Keratinocyte (primary cell): Measurements from ENCODE around the gene EDDM13. TPM values are rescaled to one million over a fixed set of nuclear protein-coding genes. Genes with fewer than 3 reads are reported as not detected.

ENCODE experiments used
- DNase-seq: peaks from one replicate; pipeline ENCODE4 v3.0.0-alpha.2; 2011; ENCODE audit warnings: low read depth, missing footprints, low spot score
- FAIRE-seq: peaks from 2 replicates; lab custom pipeline; 2011; peaks lifted over from hg19 to GRCh38; lab: Jason Lieb, UNC
- H2AFZ ChIP-seq: 2 replicates; pipeline ENCODE4 v1.6.0; 2012; ENCODE audit warnings: low read length, control low read depth, inconsistent platforms; ENCODE audit not compliant: control insufficient read depth
- H3K27ac ChIP-seq: 2 replicates; pipeline ENCODE4 v1.5.1; 2011; ENCODE audit warnings: low read length; ENCODE audit not compliant: control insufficient read depth, insufficient read depth
- H3K27me3 ChIP-seq: 3 replicates; pipeline ENCODE4 v1.6.0; 2011; ENCODE audit warnings: low read length; ENCODE audit not compliant: control insufficient read depth, insufficient read depth; ENCODE audit errors: extremely low read depth
- H3K36me3 ChIP-seq, 2 experiments: 2 replicates in 1 of 2; 3 replicates in 1 of 2; pipeline ENCODE4 v1.5.1; 2011; ENCODE audit warnings: low read length in 2 of 2, mild to moderate bottlenecking in 1 of 2; ENCODE audit not compliant: control insufficient read depth in 2 of 2, insufficient read depth in 2 of 2; ENCODE audit errors: extremely low read depth in 1 of 2
- H3K4me1 ChIP-seq: 3 replicates; pipeline ENCODE4 v1.5.1; 2011; ENCODE audit warnings: low read length; ENCODE audit not compliant: control insufficient read depth, insufficient read depth; ENCODE audit errors: extremely low read depth
- H3K4me2 ChIP-seq: 3 replicates; pipeline ENCODE4 v1.6.0; 2011; ENCODE audit warnings: low read depth, low read length; ENCODE audit not compliant: control insufficient read depth, insufficient read depth; ENCODE audit errors: extremely low read depth
- H3K4me3 ChIP-seq, 3 experiments: fragments of 200-600 bp in 1 of 3; sonication (generic) in 1 of 3; 2 replicates in 2 of 3; 3 replicates in 1 of 3; pipeline ENCODE4 v1.5.1; 2011 to 2016; ENCODE audit warnings: low read length in 3 of 3, mild to moderate bottlenecking in 3 of 3, control low read depth in 2 of 3, inconsistent platforms in 1 of 3, low read depth in 1 of 3, mixed read lengths in 1 of 3, mixed run types in 1 of 3, moderate library complexity in 1 of 3; ENCODE audit not compliant: control insufficient read depth in 2 of 3, insufficient read depth in 2 of 3; ENCODE audit errors: extremely low read depth in 1 of 3
- H3K79me2 ChIP-seq: 2 replicates; pipeline ENCODE4 v1.6.0; 2012; ENCODE audit warnings: low read length; ENCODE audit not compliant: control insufficient read depth, insufficient read depth
- H3K9ac ChIP-seq: 3 replicates; pipeline ENCODE4 v1.6.0; 2011; ENCODE audit warnings: low read length; ENCODE audit not compliant: control insufficient read depth, insufficient read depth; ENCODE audit errors: extremely low read depth
- H3K9me1 ChIP-seq: 3 replicates; pipeline ENCODE4 v1.6.0; 2011; ENCODE audit warnings: low read length; ENCODE audit not compliant: control insufficient read depth, insufficient read depth; ENCODE audit errors: extremely low read depth
- H3K9me3 ChIP-seq: 2 replicates; pipeline ENCODE4 v1.5.1; 2012; ENCODE audit warnings: low read depth, low read length; ENCODE audit not compliant: control insufficient read depth
- H4K20me1 ChIP-seq: 3 replicates; pipeline ENCODE4 v1.6.0; 2011; ENCODE audit warnings: low read length; ENCODE audit not compliant: control insufficient read depth, insufficient read depth; ENCODE audit errors: extremely low read depth
- EZH2 ChIP-seq: IDR thresholded peaks from one replicate; pipeline ENCODE4 v1.6.1; 2012; ENCODE audit warnings: inconsistent platforms, mild to moderate bottlenecking, low read length, moderate library complexity
- dilution Hi-C: fragments of 300-500 bp; cut with MboI; formaldehyde crosslinking; loops from one replicate; pipeline ENCODE4 v1.7.0; 2020; ENCODE audit warnings: low sequenced_read_pairs; ENCODE audit not compliant: extremely low pct_ligation_motif_present
- polyA plus RNA-seq, 5 experiments: library from polyadenylated mRNA; depleted of rRNA in 3 of 5; stranded (reverse) in 3 of 5; stranded (forward) in 1 of 5; unstranded in 1 of 5; fragments of >200 nt; gene quantifications; 1 replicate in 1 of 5; 2 replicates in 3 of 5; 3 replicates in 1 of 5; pipeline versions ENCODE4 v1.2.1 to v1.2.3, GENCODE V29; 2011 to 2012; ENCODE audit warnings: missing spikeins in 2 of 5, low read depth in 1 of 5, low replicate concordance in 1 of 5
- TF ChIP-seq, protein P1 (sequence below), 3 experiments: IDR thresholded peaks in 1 of 3; conservative IDR thresholded peaks in 1 of 3; optimal IDR thresholded peaks in 1 of 3; 2 replicates in 2 of 3; 3 replicates in 1 of 3; pipeline versions ENCODE3 to v1.5.1; 2011; ENCODE audit warnings: low read length in 3 of 3, mild to moderate bottlenecking in 3 of 3, moderate library complexity in 2 of 3, control low read depth in 1 of 3, inconsistent platforms in 1 of 3; ENCODE audit not compliant: insufficient read depth in 2 of 3; ENCODE audit errors: extremely low read depth in 1 of 3

The EDDM13 gene
- polyA plus RNA-seq, 1 donor (not counting 4 experiments of a cell fraction or from before 2014, with no cell fraction given) = 6.1 TPM

DNA sequence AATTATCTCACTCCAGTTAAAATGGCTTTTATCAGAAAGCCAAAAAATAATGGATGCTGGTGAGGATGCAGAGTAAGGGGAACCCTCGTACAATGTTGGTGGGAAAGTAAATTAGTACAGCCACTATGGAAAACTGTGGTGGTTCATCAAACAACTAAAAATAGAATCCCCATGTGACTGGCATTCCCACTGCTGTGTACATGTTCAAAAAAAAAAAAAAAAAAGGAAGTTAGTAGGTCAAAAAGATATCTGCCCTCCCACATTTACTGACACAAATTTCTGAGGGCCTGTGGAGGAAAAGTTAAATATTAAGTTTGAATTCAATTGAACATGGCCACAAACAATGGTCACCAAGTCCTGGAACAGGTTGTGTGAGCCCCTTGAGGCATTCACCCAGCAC, 51.9 kb downstream of the EDDM13 start:
- no peaks in the 10 kb centered on the region for H3K36me3 ChIP-seq
- TF ChIP-seq EZH2 = no peak
- TF ChIP-seq, protein P1, sequence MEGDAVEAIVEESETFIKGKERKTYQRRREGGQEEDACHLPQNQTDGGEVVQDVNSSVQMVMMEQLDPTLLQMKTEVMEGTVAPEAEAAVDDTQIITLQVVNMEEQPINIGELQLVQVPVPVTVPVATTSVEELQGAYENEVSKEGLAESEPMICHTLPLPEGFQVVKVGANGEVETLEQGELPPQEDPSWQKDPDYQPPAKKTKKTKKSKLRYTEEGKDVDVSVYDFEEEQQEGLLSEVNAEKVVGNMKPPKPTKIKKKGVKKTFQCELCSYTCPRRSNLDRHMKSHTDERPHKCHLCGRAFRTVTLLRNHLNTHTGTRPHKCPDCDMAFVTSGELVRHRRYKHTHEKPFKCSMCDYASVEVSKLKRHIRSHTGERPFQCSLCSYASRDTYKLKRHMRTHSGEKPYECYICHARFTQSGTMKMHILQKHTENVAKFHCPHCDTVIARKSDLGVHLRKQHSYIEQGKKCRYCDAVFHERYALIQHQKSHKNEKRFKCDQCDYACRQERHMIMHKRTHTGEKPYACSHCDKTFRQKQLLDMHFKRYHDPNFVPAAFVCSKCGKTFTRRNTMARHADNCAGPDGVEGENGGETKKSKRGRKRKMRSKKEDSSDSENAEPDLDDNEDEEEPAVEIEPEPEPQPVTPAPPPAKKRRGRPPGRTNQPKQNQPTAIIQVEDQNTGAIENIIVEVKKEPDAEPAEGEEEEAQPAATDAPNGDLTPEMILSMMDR (optimal IDR thresholded peaks at IDR 0.05 in 1 of 3, IDR thresholded peaks at IDR 0.05 in 1 of 3, conservative IDR thresholded peaks at IDR 0.05 in 1 of 3; ENCODE audit: extremely low read depth in 1 of 3, insufficient read depth in 2 of 3, low read length in 3 of 3) = no peak
- no peak overlapping the region for H2AFZ ChIP-seq
- dilution Hi-C loops = no loop called here
- no peak overlapping the region for H3K9ac ChIP-seq
- no peak overlapping the region for H3K27ac ChIP-seq
- no peaks in the 10 kb centered on the region for H3K4me1 ChIP-seq
- H3K4me2 ChIP-seq = no peak overlapping the region
- DNase-seq (no peak), FAIRE-seq (no peak)
- no peaks in the 10 kb centered on the region for H4K20me1 ChIP-seq
- no peaks in the 10 kb centered on the region for H3K9me1 ChIP-seq
- H3K9me3 ChIP-seq = no peaks in the 10 kb centered on the region
- no peak overlapping the region for H3K4me3 ChIP-seq
- H3K79me2 ChIP-seq = no peaks in the 10 kb centered on the region
- H3K27me3 ChIP-seq = no peaks in the 10 kb centered on the region

DNA sequence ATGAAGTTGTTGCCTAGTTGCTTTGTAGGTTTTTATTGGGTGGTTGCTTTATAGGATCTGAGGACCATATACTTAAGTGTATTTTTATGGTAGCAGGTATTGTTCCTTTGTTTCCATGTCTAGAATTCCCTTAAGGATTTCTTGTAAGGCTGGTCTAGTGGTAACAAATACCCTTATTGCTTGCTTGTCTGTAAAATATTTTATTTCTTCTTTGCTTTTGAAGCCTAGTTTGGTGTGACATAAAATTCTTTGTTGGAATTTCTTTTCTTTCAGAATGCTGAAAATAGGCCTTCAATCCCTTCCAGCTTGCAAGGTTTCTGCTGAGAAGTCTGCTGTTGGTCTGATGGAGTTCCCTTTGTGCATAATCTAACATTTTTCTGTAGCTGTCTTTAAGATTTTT, 60.1 kb downstream of the EDDM13 start:
- FAIRE-seq = no peak

More for the DNA sequence above, 60.1 kb downstream of the EDDM13 start:
- Histone ChIP-seq H3K36me3 (no peaks in the 10 kb centered on the region), H3K4me2 (no peak overlapping the region), H3K9me1 (no peaks in the 10 kb centered on the region), H3K9ac (no peak overlapping the region), H4K20me1 (no peaks in the 10 kb centered on the region), H3K27me3 (no peaks in the 10 kb centered on the region), H3K9me3 (no peaks in the 10 kb centered on the region), H2AFZ (no peak overlapping the region), H3K4me1 (no peaks in the 10 kb centered on the region), H3K79me2 (no peaks in the 10 kb centered on the region), H3K27ac (no peak overlapping the region), H3K4me3 (no peak overlapping the region)
- TF ChIP-seq, protein P1 (optimal IDR thresholded peaks at IDR 0.05 in 1 of 3, IDR thresholded peaks at IDR 0.05 in 1 of 3, conservative IDR thresholded peaks at IDR 0.05 in 1 of 3; ENCODE audit: extremely low read depth in 1 of 3, insufficient read depth in 2 of 3, low read length in 3 of 3) = no peak
- TF ChIP-seq EZH2 = no peak
- dilution Hi-C loops = no loop called here
- DNase-seq = no peak
